GM21360 (cell line): ENCODE measurements around the gene LBHD2.
"Not testable (repeated sequence)": the region's sequence is repeated elsewhere in the genome, so short reads cannot be mapped to it uniquely, and the experiment has no call there.

Experiments used
- ATAC-seq: cut with Tn5 transposase; IDR thresholded peaks from one replicate; pipeline ENCODE4 v1.9.1; 2021; ENCODE audit warnings: mild to moderate bottlenecking, moderate library complexity; ENCODE audit not compliant: unreplicated experiment

The LBHD2 gene

GRCh38 chr14:103118018-103118662 lies 34.1 kb downstream of the LBHD2 start:
- no peak for ATAC-seq

GRCh38 chr14:103118663-103119404 lies 34.8 kb downstream of the LBHD2 start:
- no peak for ATAC-seq

GRCh38 chr14:103119527-103119926 lies 35.5 kb downstream of the LBHD2 start:
- not testable (repeated sequence) for ATAC-seq

GRCh38 chr14:103121121-103121845 lies 37.3 kb downstream of the LBHD2 start:
- ATAC-seq = no peak

- ATAC-seq = no peak
Measured at GRCh38 chr14:103121846-103122584, 38.0 kb downstream of the LBHD2 start.

- ATAC-seq = no peak
Measured at GRCh38 chr14:103122585-103122946, 38.6 kb downstream of the LBHD2 start.

GRCh38 chr14:103122947-103123633 lies 39.1 kb downstream of the LBHD2 start, which contains the start of gene TNFAIP2:
TNFAIP2 (plus strand) TSS chr14:103123461; CDS start chr14:103126458, 2,997 bp downstream.
- ATAC-seq = no peak

GRCh38 chr14:103123634-103124500 lies 39.9 kb downstream of the LBHD2 start:
- no peak for ATAC-seq

- no peak for ATAC-seq
Measured at GRCh38 chr14:103124501-103125001, 40.5 kb downstream of the LBHD2 start.

- ATAC-seq = no peak
Measured at GRCh38 chr14:103125098-103126070, 41.4 kb downstream of the LBHD2 start.

GRCh38 chr14:103126088-103126872 lies 42.3 kb downstream of the LBHD2 start:
- no peak for ATAC-seq

GRCh38 chr14:103126873-103127304 lies 42.9 kb downstream of the LBHD2 start:
- ATAC-seq = no peak

- ATAC-seq = no peak
Measured at GRCh38 chr14:103127356-103127755, 43.3 kb downstream of the LBHD2 start.

GRCh38 chr14:103127861-103128598 lies 44.0 kb downstream of the LBHD2 start:
- no peak for ATAC-seq

GRCh38 chr14:103128631-103129300 lies 44.8 kb downstream of the LBHD2 start:
- no peak for ATAC-seq
